Muscle of arm (tissue), 12 donors: ENCODE data around the gene CPS1. TPM values are rescaled to one million over a fixed set of nuclear protein-coding genes. Genes with fewer than 3 reads are reported as not detected.

ENCODE experiments used
- DNase-seq: peaks from one replicate; pipeline ENCODE4 v3.0.0-alpha.2; 2013
- polyA plus RNA-seq, 12 donors: library from polyadenylated mRNA; unstranded; fragments of 120-200 nt; gene quantifications; one replicate each; pipeline ENCODE4 v1.2.1, GENCODE V29; 2013; ENCODE audit not compliant: insufficient read length in 12 of 12

The CPS1 gene
- polyA plus RNA-seq, 12 donors: 1.6 to 36.1 (median 3.2) TPM; not detected in 1

GRCh38 chr2:210606001-210606400, 49.6 kb downstream of the CPS1 start:
- no peak for DNase-seq

DNA sequence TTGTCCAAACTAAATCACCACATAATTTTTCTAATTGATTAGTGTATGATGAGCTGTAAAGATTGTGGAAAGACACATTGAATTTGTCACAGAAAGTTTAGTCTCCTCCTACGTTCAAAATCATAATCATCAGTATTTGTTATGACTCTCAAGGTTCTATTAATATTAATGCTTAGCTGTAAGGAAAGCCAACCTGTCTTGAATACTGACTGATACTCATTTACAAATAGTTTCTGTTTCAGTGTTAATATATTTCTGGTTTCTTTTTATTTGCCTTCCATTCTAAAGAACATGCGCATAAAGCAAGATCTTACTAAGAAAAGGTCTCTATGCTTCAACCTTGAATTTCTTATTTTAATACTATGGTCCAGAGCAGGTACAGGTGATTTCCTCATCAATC, 55.1 kb downstream of the CPS1 start:
- no peak for DNase-seq

GRCh38 chr2:210616074-210616473, 59.7 kb downstream of the CPS1 start:
- DNase-seq: no peak

DNA sequence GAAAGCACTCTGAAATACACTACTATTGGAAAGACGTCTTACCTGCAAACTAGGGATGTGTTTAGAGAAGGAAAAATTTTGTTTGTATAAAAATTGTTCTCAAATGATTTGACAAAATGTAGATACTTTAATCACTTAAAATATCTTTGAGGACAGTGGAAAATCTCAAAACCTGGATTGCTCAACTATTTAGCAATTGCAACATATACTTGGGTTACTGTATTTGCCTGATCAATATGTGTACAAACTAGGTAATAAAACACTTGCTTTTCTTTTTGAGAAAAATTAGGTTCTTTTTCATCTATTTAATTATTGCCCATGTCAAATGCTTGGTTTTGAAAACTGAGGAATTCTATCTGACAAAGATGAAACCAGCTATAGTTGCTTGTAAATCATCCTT, 60.9 kb downstream of the CPS1 start:
- no peak for DNase-seq

DNA sequence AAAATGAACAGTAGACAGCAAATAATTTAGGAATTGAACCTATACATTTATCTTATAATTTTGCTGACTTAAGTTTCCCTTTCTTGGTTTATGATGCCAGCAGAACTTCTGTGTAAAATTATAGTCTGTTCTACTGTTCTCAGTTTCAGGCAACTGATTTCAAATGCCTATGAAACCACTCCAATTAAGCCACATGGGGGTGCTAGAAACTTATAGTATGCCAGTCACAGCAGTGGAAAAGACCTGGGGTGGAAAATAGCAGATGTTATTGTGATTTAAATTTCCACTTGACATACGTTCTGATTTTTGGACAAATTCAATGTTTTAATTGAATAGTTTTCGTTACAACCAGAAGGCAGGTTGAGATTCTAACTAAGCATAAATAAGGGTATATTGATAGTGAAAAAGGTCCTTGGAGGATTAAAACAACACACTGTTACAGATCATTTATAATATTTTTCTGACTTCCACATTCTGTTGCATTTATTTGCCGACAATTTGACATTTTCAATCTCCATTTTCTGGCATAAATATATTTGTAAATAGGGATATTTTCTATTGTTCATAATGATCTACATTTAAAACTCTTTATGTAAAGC, 61.4 kb downstream of the CPS1 start:
- DNase-seq: peak; percentile 57

DNA sequence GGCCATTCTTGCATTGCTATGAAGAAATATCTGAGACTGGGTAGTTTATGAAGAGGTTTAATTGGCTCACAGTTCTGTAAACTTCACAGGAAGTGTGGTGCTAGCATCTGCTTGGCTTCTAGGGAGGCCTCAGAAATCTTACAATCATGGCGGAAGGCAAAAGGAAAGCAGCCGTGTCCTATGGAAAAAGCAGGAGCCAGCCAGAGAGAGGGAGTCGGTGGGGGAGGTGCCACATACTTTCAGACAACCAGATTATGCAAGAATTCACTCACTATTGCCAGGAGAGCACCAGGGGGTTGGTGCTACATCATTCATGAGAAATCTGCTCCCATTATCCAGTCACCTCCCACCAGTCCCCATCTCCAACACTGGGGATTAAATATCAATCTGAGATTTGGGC, 64.1 kb downstream of the CPS1 start:
- DNase-seq: no peak

DNA sequence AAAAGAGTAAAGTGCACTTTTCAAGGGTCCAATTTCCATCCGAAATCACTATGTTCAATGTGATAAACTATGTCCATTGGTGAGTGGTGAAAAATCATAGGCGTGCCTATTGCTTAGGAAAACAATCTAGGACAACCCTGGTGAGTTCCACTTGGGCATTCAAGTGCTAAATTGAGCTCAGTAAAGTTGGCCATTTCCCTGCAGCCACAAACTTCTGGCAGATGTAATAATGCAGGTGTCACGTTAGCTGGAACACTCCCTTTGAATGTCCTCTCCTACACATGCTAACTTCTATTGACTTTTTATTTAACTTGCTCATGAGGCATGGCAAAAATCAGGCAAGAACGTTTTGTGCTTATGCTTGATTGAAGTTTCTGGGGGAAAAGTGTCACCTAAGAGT, 67.1 kb downstream of the CPS1 start:
- DNase-seq: no peak

DNA sequence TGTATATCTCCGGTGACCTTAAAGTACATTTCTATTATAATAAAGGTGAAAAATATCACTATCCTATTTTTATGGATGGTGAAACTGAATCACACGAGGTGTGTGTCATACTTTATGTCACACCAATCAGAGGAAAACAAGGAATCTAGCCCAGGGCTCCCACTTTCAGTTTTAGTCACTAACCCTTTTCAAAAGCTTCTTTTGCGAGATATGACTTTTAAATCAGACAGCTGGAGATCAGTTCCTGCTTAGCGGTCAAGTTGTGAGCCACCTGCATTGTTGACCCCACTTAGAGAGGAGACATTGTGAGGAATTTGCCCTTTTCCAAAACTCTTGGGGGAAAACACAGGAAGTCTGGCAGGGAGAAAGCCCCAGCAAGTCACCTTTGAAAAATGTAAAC, 70.5 kb downstream of the CPS1 start:
- DNase-seq: no peak

- DNase-seq: no peak
These were observed 74.6 kb downstream of the CPS1 start for GRCh38 chr2:210630873-210631560.

- DNase-seq: no peak
These were observed 77.3 kb downstream of the CPS1 start for GRCh38 chr2:210633699-210634098.

GRCh38 chr2:210635257-210635656, 78.9 kb downstream of the CPS1 start:
- no peak for DNase-seq

GRCh38 chr2:210642333-210642732, 85.9 kb downstream of the CPS1 start:
- no peak for DNase-seq

DNA sequence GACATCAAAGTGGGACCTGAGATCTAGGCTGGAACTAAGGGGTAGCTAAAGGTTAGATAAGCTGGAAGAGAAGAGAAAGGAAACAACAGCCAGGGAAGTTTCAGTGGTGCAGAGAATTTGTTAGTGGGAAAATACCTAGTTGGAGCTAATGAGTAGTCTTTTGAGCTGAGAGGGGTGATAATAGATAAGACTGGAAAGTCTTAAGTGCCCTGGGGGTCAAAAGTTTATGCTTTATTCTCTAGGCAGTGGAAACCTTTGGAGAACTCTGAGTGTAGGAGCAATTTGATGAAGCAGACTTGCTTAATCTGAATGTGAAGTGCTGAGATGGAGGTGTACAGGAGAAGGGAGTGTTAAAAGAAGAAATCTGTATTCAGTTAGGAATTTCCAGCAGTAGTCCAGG, 90.8 kb downstream of the CPS1 start:
- DNase-seq: no peak

- no peak for DNase-seq
These were observed 97.7 kb downstream of the CPS1 start for GRCh38 chr2:210654091-210654490.

GRCh38 chr2:210655229-210655975, 99.0 kb downstream of the CPS1 start:
- no peak for DNase-seq

DNA sequence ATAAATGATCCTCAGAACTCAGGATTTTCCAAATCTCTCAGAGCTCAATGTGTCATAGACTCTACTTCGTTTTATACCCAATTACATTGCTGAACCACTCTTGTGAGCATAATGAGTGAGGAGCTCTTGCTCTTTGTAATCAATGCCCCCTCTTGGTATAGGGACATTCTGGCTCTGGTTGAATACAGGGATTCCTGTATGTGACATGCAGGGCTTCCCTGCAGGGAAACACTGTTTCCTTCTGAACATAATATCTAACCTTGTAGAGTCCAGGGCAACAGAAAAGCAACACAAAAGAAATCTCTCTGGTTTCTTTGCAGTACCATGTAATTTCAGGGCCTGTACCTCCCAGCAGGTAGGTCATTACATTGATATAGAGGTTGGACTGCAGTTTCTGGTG, 101.5 kb downstream of the CPS1 start:
- no peak for DNase-seq

DNA sequence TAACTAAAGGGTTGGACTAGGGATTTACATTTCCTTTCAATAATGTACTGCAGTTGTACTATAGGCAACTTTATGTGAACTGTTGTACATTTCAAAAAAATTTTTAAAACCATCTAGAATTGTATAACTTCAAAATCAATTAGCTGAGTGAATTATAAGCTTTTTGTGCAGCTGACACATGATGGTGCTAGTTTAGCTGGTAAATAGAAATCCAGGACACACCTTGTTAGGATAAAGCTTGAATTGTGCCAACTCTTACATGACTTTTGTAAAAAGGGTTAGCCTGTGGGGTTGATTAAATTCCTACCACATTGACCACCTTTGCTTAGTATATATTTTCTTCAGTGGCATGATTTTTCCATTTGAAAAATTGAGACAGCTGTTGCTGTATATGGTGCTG, 104.4 kb downstream of the CPS1 start:
- DNase-seq: no peak

GRCh38 chr2:210662560-210662959, 106.2 kb downstream of the CPS1 start:
- DNase-seq: peak; percentile 29

GRCh38 chr2:210663631-210664089, 107.3 kb downstream of the CPS1 start:
- peak; percentile 20 for DNase-seq

GRCh38 chr2:210667711-210668110, 111.3 kb downstream of the CPS1 start:
- DNase-seq: no peak

GRCh38 chr2:210671065-210671464, 114.7 kb downstream of the CPS1 start:
- no peak for DNase-seq

DNA sequence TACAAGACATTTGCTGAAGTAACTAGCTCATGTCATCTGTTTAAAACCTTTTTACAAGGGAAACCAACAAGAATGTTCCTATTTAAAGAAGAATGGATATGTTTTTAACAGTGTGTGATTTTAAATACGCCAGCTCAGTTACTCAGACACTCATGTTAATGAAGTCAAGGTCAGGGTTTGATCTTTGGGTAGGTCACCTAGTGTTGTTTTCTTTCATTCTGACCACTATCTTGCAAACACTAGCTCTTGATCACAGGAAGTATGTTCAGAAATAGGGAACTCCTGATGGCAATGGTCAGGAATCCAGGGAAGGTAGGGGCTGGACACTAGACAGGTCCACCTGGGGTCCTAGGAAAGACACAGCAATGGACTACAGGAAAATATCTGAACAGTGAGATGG, 116.7 kb downstream of the CPS1 start:
- no peak for DNase-seq

- no peak for DNase-seq
These were observed 119.7 kb downstream of the CPS1 start for GRCh38 chr2:210676067-210676466.
